Measurements from ENCODE around the gene SZT2. TPM values are rescaled to one million over a fixed set of nuclear protein-coding genes. Genes with fewer than 3 reads are reported as not detected.

The SZT2 gene
- total and polyA plus RNA-seq, 2 of the 4 experiments (the other 2 are of a cell fraction): 9.5 to 14.3 TPM

GRCh38 chr1:43350976-43351375 is 38.7 kb upstream of the SZT2 start:
- TF ChIP-seq, protein P1, sequence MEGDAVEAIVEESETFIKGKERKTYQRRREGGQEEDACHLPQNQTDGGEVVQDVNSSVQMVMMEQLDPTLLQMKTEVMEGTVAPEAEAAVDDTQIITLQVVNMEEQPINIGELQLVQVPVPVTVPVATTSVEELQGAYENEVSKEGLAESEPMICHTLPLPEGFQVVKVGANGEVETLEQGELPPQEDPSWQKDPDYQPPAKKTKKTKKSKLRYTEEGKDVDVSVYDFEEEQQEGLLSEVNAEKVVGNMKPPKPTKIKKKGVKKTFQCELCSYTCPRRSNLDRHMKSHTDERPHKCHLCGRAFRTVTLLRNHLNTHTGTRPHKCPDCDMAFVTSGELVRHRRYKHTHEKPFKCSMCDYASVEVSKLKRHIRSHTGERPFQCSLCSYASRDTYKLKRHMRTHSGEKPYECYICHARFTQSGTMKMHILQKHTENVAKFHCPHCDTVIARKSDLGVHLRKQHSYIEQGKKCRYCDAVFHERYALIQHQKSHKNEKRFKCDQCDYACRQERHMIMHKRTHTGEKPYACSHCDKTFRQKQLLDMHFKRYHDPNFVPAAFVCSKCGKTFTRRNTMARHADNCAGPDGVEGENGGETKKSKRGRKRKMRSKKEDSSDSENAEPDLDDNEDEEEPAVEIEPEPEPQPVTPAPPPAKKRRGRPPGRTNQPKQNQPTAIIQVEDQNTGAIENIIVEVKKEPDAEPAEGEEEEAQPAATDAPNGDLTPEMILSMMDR (conservative IDR thresholded peaks at IDR 0.05; ENCODE audit: low read depth, low read length): no peak
- TF ChIP-seq RFX5 (IDR thresholded peaks at IDR 0.05; ENCODE audit: low read depth, low read length): no peak
- TF ChIP-seq SMC3 (IDR thresholded peaks at IDR 0.05; ENCODE audit: low read depth, low read length): no peak
- no peak for TF ChIP-seq MAFK (IDR thresholded peaks at IDR 0.05; ENCODE audit: low read depth, low read length)
- TF ChIP-seq RCOR1 (IDR thresholded peaks at IDR 0.05; ENCODE audit: insufficient replicate concordance, low read length): no peak
- TF ChIP-seq NFE2L2 (IDR thresholded peaks at IDR 0.05; ENCODE audit: low read depth, low read length): no peak
- no peak for TF ChIP-seq POLR2A (IDR thresholded peaks at IDR 0.05; ENCODE audit: low read depth, low read length)
- TF ChIP-seq USF2 (IDR thresholded peaks at IDR 0.05; ENCODE audit: low read depth, low read length): no peak
- TF ChIP-seq BHLHE40 (IDR thresholded peaks at IDR 0.05; ENCODE audit: low read depth, low read length): no peak
- TF ChIP-seq MXI1 (IDR thresholded peaks at IDR 0.05; ENCODE audit: borderline replicate concordance, low read depth, low read length): no peak
- POLR2A ChIA-PET (ENCODE audit: unreplicated experiment): no interaction called here
- no TSS peak for BruUV-seq (replicated peaks)

More at GRCh38 chr1:43350976-43351375, 38.7 kb upstream of the SZT2 start:
- H3K56ac ChIP-seq (ENCODE audit: extremely low read depth, insufficient read depth, low read length): no peak overlapping the region
- dilution Hi-C loops (cut with HindIII; ENCODE audit: low sequenced_read_pairs, unreplicated experiment): no loop called here
- peaks cover 3% of the 10 kb centered on the region; the same call in 1 of the 2 replicates for H4K20me1 ChIP-seq (ENCODE audit: insufficient read depth, low read length)
- CTCF ChIA-PET: no interaction called here
- H3K18ac ChIP-seq (ENCODE audit: low read depth, low read length): no peak overlapping the region
- H2BK5ac ChIP-seq (ENCODE audit: low read depth, low read length, poor library complexity, severe bottlenecking): no peak overlapping the region
- no peaks in the 10 kb centered on the region for H3K9me3 ChIP-seq (ENCODE audit: control insufficient read depth, insufficient read depth, low read length)
- H3K9me1 ChIP-seq (ENCODE audit: insufficient read depth, low read length): peaks cover 13% of the 10 kb centered on the region
- H2BK15ac ChIP-seq (ENCODE audit: low read depth, low read length): no peak overlapping the region
- in situ Hi-C loops (cut with MboI; ENCODE audit: low sequenced_read_pairs): loop anchor here (10.0 kb wide), 1 partner anchor 116 kb away; no protein-coding TSS in a partner anchor
- H4K8ac ChIP-seq (ENCODE audit: low read depth in 2 of 2, low read length in 2 of 2): no peak overlapping the region
- no peak overlapping the region for H2AFZ ChIP-seq (replicated peaks; ENCODE audit: low read length, poor library complexity)
- no peaks in the 10 kb centered on the region for H3K36me3 ChIP-seq (ENCODE audit: control insufficient read depth, insufficient read depth, low read length)
- H3K4me3 ChIP-seq (ENCODE audit: insufficient read depth, low read depth, low read length): no peak overlapping the region
- H3K9ac ChIP-seq (ENCODE audit: low read depth, low read length): no peak overlapping the region
- intact Hi-C loops (cut with micrococcal nuclease): no loop called here
- H3K27me3 ChIP-seq (ENCODE audit: control insufficient read depth, insufficient read depth, low read length): 0 out of 2 replicates have a peak, but pooled peaks cover 7% of the 10 kb centered on the region
- H3K4me1 ChIP-seq (ENCODE audit: control insufficient read depth, insufficient read depth, low read length): peaks cover 15% of the 10 kb centered on the region
- no peak overlapping the region for H3K4ac ChIP-seq (ENCODE audit: low read depth, low read length)
- H2BK120ac ChIP-seq (ENCODE audit: low read depth, low read length): no peak overlapping the region
- no peak overlapping the region for H4K5ac ChIP-seq (ENCODE audit: low read depth, low read length)
- no peaks in the 10 kb centered on the region for H3K79me1 ChIP-seq (ENCODE audit: low read depth in 1 of 2, low read length in 2 of 2)
- no CpG with 5 or more reads among the region's 1 CpG for WGBS, 2 experiments (ENCODE audit: extremely low coverage in 2 of 2, insufficient read length in 1 of 2)
- no peak for DNase-seq
- no peak overlapping the region for H3K27ac ChIP-seq (ENCODE audit: insufficient read depth, low read length)
- no peak overlapping the region for H2AK9ac ChIP-seq (replicated peaks; ENCODE audit: low read depth, low read length, poor library complexity)
- 0 out of 2 replicates have a peak overlapping the region, but pooled peaks have one; percentile 68 for H2AK5ac ChIP-seq (ENCODE audit: low read depth, low read length)
- no peak overlapping the region for H3K14ac ChIP-seq (replicated peaks; ENCODE audit: low read depth, low read length)
- no peak overlapping the region for H4K91ac ChIP-seq (ENCODE audit: insufficient read depth, low read depth, low read length)
- no peak for ATAC-seq (ENCODE audit: low read depth)
- H3K23ac ChIP-seq (ENCODE audit: low read depth, low read length): no peak overlapping the region
- 0 out of 2 replicates have a peak overlapping the region, but pooled peaks have one; percentile 39 for H2BK20ac ChIP-seq (ENCODE audit: low read depth, low read length)
- H3K4me2 ChIP-seq (ENCODE audit: low read depth, low read length): no peak overlapping the region
